GM12891 (cell line): ENCODE measurements around the gene GCC1.
"Not testable (repeated sequence)": the region's sequence is repeated elsewhere in the genome, so short reads cannot be mapped to it uniquely, and the experiment has no call there.

Experiments used
- DNase-seq: peaks from one replicate; pipeline ENCODE4 v3.0.0; 2011; ENCODE audit warnings: low spot score; ENCODE audit not compliant: insufficient read length
- FAIRE-seq: peaks from 2 replicates; lab custom pipeline; 2011; peaks lifted over from hg19 to GRCh38; lab: Jason Lieb, UNC
- PAX5 ChIP-seq: IDR thresholded peaks from 2 replicates; pipeline ENCODE4 v1.6.1; 2011; ENCODE audit warnings: low read length, moderate library complexity, mild to moderate bottlenecking; ENCODE audit not compliant: insufficient read depth, severe bottlenecking
- POLR2A ChIP-seq: IDR thresholded peaks from 2 replicates; pipeline ENCODE4 v1.6.1; 2011; ENCODE audit warnings: low read depth, low read length, control low read depth
- POLR2AphosphoS5 ChIP-seq: IDR thresholded peaks from 2 replicates; pipeline ENCODE4 v1.6.1; 2011; ENCODE audit warnings: low read depth, low read length, control low read depth
- POU2F2 ChIP-seq: IDR thresholded peaks from 2 replicates; pipeline ENCODE4 v1.6.1; 2011; ENCODE audit warnings: low read depth, mild to moderate bottlenecking, control low read depth, low read length, moderate library complexity
- SPI1 ChIP-seq: IDR thresholded peaks from 2 replicates; pipeline ENCODE4 v1.6.1; 2011; ENCODE audit warnings: low read depth, low read length, control low read depth
- TAF1 ChIP-seq: IDR thresholded peaks from 2 replicates; pipeline ENCODE4 v1.6.1; 2011; ENCODE audit warnings: low read depth, low read length, control low read depth

Gene GCC1

GRCh38 chr7:127578036-127578684, 7.2 kb downstream of the GCC1 start:
- no peak for DNase-seq
- TF ChIP-seq POLR2A (no peak), PAX5 (no peak), SPI1 (no peak), TAF1 (no peak), POLR2AphosphoS5 (no peak), POU2F2 (no peak)
- FAIRE-seq = no peak

DNA sequence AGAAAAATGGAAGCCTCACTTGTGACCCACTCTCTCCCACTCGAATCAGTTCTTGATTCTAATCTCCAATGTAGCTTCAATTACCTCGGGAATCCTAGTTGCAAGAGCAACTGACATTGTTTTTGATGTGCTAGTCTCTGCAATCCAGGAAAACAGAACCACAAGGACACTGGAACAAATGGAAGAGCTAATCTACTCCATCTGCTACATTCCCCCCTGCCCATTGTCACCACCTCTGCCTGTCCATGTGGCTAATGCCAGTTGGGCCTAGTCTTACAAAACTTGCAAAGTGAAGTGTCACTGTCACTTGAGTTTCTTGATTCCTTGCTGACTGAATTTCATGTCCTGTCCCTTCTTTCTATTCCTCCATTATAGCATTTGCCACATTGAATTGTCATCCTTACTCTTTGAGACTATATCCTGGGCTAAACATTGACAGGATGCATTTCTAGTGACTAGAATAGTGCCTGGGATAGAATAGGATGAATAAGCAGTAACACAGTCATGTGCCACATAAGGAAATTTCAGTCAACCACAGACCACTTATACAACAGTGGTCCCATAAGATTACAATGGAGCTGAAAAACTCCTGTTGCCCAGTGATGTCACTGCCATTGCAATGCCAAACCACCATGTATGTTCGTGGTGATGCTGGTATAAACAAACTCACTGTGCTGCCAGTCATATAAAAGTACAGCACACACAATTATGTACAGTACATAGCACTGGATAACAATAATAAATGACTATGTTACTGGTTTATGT, 13.5 kb downstream of the GCC1 start:
- no peak for DNase-seq
- no peak for FAIRE-seq
- TF ChIP-seq POU2F2 (no peak), POLR2AphosphoS5 (no peak)

- FAIRE-seq, DNase-seq: not testable (repeated sequence)
These were observed 17.4 kb downstream of the GCC1 start for GRCh38 chr7:127568034-127568433.

DNA sequence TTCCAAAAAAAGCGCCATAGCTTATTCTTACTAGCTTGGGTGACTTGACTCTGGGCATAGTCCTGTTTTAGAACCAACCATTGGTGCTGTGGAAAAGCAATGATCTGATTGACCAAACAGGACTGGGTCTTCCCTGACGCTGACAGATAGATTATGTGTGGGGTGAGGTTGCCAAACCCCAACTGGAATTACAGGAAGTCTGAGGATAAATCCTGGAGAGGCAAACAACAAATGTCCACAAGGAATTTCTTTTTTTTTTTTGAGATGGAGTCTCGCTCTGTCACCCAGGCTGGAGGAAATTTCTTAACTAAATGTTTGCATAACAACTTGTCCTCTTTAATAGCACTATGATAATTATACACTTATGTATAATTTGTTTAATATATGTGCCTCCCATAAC, 19.2 kb downstream of the GCC1 start:
- no peak for TF ChIP-seq TAF1
- no peak for TF ChIP-seq PAX5
- TF ChIP-seq POLR2AphosphoS5 = no peak
- no peak for TF ChIP-seq SPI1
- TF ChIP-seq POLR2A = no peak
- no peak for TF ChIP-seq POU2F2
- no peak for FAIRE-seq
- DNase-seq = no peak

GRCh38 chr7:127557803-127558202, 27.6 kb downstream of the GCC1 start:
- TF ChIP-seq POLR2A (no peak), TAF1 (no peak), POU2F2 (no peak), PAX5 (no peak), POLR2AphosphoS5 (no peak), SPI1 (no peak)
- FAIRE-seq (no peak), DNase-seq (no peak)

DNA sequence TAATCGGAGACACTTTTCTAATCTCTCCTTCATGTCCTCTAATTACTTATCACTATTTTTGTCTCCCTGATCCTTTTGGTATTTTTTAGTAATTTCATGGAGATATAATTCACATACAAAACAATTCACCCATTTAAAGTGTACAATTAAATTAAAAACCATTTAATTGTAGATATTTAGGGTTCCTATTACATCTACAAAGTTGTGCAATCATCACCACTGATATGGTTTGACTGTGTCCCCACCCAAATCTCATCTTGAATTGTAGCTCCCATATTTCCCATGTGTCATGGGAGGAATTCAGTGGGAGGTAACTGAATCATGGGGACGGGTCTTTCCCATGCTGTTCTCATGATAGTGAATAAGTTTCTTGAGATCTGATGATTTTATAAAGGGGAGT, 29.0 kb downstream of the GCC1 start:
- DNase-seq (no peak), FAIRE-seq (no peak)
- TF ChIP-seq POLR2AphosphoS5 = no peak
- TF ChIP-seq PAX5 = no peak
- TF ChIP-seq TAF1 = no peak
- TF ChIP-seq SPI1 = no peak
- no peak for TF ChIP-seq POLR2A
- no peak for TF ChIP-seq POU2F2

GRCh38 chr7:127551941-127552340, 33.5 kb downstream of the GCC1 start:
- TF ChIP-seq POLR2AphosphoS5 = no peak
- no peak for TF ChIP-seq POU2F2
- no peak for TF ChIP-seq POLR2A
- TF ChIP-seq SPI1 = no peak
- no peak for TF ChIP-seq TAF1
- no peak for TF ChIP-seq PAX5
- DNase-seq = no peak
- no peak for FAIRE-seq

- FAIRE-seq (no peak), DNase-seq (no peak)
- TF ChIP-seq POLR2A = no peak
- TF ChIP-seq TAF1 = no peak
- no peak for TF ChIP-seq PAX5
- TF ChIP-seq POU2F2 = no peak
- TF ChIP-seq POLR2AphosphoS5 = no peak
- TF ChIP-seq SPI1 = no peak
These were observed 35.1 kb downstream of the GCC1 start for GRCh38 chr7:127550247-127550646.

DNA sequence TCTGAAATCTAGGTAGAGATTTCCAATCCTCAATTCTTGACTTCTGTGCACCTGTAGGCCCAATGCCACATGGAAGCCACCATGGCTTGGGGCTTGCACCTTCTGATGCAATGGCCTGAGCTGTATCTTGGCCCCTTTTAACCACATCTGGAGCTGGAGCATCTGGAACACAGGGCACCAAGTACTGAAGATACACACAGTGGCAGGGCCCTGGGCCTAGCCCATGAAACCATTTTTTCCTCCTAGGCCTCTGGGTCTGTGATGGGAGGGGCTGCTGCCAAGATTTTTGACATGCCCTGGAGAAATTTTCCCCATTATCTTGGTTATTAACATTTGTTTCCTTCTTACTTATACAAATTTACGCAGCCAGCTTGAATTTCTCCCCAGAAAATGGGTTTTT, 39.1 kb downstream of the GCC1 start:
- DNase-seq = no peak
- TF ChIP-seq SPI1 (no peak), POU2F2 (no peak), POLR2AphosphoS5 (no peak), PAX5 (no peak)
- no peak for FAIRE-seq

DNA sequence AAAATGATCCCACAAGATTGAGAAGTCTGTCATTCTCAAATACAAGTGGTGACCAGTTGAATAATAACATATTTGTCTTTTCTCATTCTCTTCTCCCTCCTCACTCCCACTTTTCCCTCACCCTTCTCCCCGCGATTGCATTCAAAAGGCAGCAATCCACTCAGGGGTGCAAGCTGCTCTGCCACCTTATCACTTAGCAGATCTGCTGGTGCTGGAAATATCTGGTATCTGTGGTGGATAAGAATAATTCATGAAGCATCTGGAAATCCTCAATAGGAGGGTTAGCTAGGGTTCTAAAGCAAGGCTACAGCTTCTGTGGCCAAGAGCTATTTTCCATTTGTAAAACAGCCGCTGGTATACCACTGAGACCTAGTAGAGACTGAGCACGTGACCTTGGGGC, 43.8 kb downstream of the GCC1 start:
- FAIRE-seq = no peak
- TF ChIP-seq SPI1 (no peak), POLR2AphosphoS5 (no peak), POLR2A (no peak), POU2F2 (no peak), TAF1 (no peak), PAX5 (no peak)
- DNase-seq = no peak

DNA sequence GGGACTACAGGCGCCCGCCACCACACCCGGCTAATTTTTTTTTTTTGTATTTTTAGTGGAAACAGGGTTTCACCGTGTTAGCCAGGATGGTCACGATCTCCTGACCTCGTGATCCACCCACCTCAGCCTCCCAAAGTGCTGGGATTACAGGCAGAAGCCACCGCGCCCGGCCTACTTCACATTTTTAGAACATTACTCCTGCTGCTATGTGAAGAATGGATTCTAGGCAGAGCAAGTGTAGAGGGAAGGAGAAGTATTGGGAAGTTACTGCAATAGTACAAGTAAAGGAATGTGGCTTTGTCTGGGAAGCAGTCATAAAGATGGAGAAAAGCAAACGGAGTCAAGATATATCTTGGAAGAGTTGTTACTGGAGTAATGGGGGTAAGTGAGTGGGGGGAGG, 44.9 kb downstream of the GCC1 start:
- not testable (repeated sequence) for DNase-seq, FAIRE-seq
